PFSK-1 (cell line): ENCODE measurements around the gene C12orf57.

Source experiments
- FOXP2 ChIP-seq: optimal IDR thresholded peaks from 2 replicates; pipeline ENCODE3; 2011; ENCODE audit warnings: borderline replicate concordance, control low read depth, inconsistent platforms; ENCODE audit not compliant: insufficient read depth; ENCODE audit errors: extremely low read length, extremely low read depth
- REST ChIP-seq, 2 experiments: IDR thresholded peaks; 2 replicates each; pipeline versions ENCODE4 v1.6.1 to v1.8.0; 2011 to 2012; ENCODE audit warnings: low read depth in 2 of 2, low read length in 2 of 2, control low read depth in 1 of 2, inconsistent platforms in 1 of 2, mild to moderate bottlenecking in 1 of 2, moderate library complexity in 1 of 2; ENCODE audit not compliant: insufficient read depth in 1 of 2
- TAF1 ChIP-seq: IDR thresholded peaks from 2 replicates; pipeline ENCODE4 v1.6.1; 2012; ENCODE audit warnings: low read length, control low read depth, borderline replicate concordance; ENCODE audit not compliant: insufficient read depth

- TF ChIP-seq TAF1, result no peak
- TF ChIP-seq REST (IDR thresholded peaks at IDR 0.05; ENCODE audit: insufficient read depth in 1 of 2, low read depth in 2 of 2, low read length in 2 of 2), result no peak
- TF ChIP-seq FOXP2, result no peak
Measured at GRCh38 chr12:6904280-6905276, 39.2 kb upstream of the C12orf57 start, which contains the start of gene LRRC23.
